Right forelimb (tissue), 1 donor: ENCODE results near the gene TCN2.
A peak's percentile ranks its signal among the peaks of the same experiment; 100 is the strongest.
"Not testable (repeated sequence)": the region's sequence is repeated elsewhere in the genome, so short reads cannot be mapped to it uniquely, and the experiment has no call there.

Experiments
- DNase-seq: peaks from one replicate; pipeline ENCODE4 v3.0.0-alpha.2; 2018

The TCN2 gene

GRCh38 chr22:30606455-30607299 lies at the start of gene TCN2:
Gene TCN2 (plus strand): TSS chr22:30607174. CDS start chr22:30607332, 158 bp downstream.
- peak; percentile 83 for DNase-seq

GRCh38 chr22:30557243-30557642 lies 49.7 kb upstream of the TCN2 start:
- no peak for DNase-seq

- no peak for DNase-seq
Measured at GRCh38 chr22:30559889-30560288, 47.1 kb upstream of the TCN2 start.

- not testable (repeated sequence) for DNase-seq
Measured at GRCh38 chr22:30560643-30561202, 46.3 kb upstream of the TCN2 start.

- no peak for DNase-seq
Measured at GRCh38 chr22:30561402-30562189, 45.4 kb upstream of the TCN2 start.

- no peak for DNase-seq
Measured at GRCh38 chr22:30562366-30562765, 44.6 kb upstream of the TCN2 start.

- no peak for DNase-seq
Measured at GRCh38 chr22:30564045-30564760, 42.8 kb upstream of the TCN2 start.

- DNase-seq = no peak
Measured at GRCh38 chr22:30564761-30565119, 42.2 kb upstream of the TCN2 start.

GRCh38 chr22:30565341-30565740 lies 41.6 kb upstream of the TCN2 start:
- no peak for DNase-seq

- DNase-seq = no peak
Measured at GRCh38 chr22:30566125-30566524, 40.8 kb upstream of the TCN2 start.

GRCh38 chr22:30567277-30567676 lies 39.7 kb upstream of the TCN2 start:
- not testable (repeated sequence) for DNase-seq

- DNase-seq = no peak
Measured at GRCh38 chr22:30568137-30568805, 38.7 kb upstream of the TCN2 start.

GRCh38 chr22:30569674-30570202 lies 37.2 kb upstream of the TCN2 start:
- DNase-seq = no peak

- no peak for DNase-seq
Measured at GRCh38 chr22:30572210-30572609, 34.8 kb upstream of the TCN2 start.

- DNase-seq = no peak
Measured at GRCh38 chr22:30572840-30573593, 34.0 kb upstream of the TCN2 start.

GRCh38 chr22:30573594-30574094 lies 33.3 kb upstream of the TCN2 start:
- peak; percentile 51 for DNase-seq

- DNase-seq = peak; percentile 58
Measured at GRCh38 chr22:30574095-30574981, 32.6 kb upstream of the TCN2 start, which contains the start of gene GAL3ST1. Gene GAL3ST1 (minus strand): TSS chr22:30574665. CDS start chr22:30557392, 17,273 bp downstream.

GRCh38 chr22:30574997-30575671 lies 31.8 kb upstream of the TCN2 start:
- peak; percentile 50 for DNase-seq

GRCh38 chr22:30575859-30576258 lies 31.1 kb upstream of the TCN2 start:
- no peak for DNase-seq
